Stimulated activated CD4-positive, alpha-beta T cell treated with anti-CD3 and anti-CD28 coated beads, Interleukin-2, amount 100 ng/mL, for 4 hours (primary cell): ENCODE data around the gene SOX3.

Source experiments
- DNase-seq: peaks from one replicate; pipeline ENCODE4 v3.0.0-alpha.2; 2020; ENCODE audit warnings: low read depth

The SOX3 gene

DNA sequence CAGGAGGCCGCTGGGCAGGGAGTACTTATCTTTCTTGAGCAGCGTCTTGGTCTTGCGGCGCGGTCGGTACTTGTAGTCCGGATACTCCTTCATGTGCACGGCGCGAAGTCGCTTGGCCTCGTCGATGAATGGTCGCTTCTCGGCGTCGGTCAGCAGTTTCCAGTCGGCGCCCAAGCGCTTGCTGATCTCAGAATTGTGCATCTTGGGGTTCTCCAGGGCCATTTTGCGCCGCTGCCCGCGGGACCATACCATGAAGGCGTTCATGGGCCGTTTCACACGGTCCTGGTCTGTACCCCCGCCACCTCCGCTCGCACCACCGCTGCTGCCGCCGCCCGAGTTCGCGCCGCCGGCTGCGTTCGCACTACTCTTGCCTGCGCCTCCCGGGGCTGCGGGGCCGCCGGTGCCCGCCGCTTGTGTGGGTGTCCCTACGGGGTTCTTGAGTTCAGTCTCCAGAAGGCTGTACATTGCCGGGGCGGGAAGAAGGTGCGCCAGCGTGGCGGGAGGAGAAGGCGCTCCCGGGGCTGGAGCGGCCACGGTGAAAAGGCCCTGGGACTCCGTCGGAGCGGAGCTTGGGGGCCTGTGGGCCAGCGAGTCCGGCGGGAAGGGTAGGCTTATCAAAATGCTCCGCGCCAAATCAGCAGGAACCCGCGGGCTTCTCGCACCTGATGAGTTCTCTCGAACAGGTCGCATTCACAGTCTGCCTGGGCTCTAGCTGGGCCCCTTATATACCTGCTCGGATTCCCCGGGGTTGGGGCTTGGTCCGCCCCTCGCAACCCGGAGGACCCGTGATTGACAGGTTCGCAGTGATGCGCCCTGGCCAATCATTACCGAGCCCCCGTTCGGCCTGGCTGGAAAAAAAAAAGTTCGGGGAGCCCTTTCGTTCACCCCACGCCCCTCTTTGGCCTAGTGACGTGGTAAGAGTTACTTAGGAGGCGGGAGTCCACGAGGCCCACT, at the start of gene SOX3:
Gene SOX3 (minus strand): TSS at position 699 of the 954 bp plus-strand sequence. CDS start 9 bp downstream, at position 690.
- no peak for DNase-seq

- no peak for DNase-seq
These were observed 44.1 kb upstream of the SOX3 start for GRCh38 chrX:140548985-140549384.

DNA sequence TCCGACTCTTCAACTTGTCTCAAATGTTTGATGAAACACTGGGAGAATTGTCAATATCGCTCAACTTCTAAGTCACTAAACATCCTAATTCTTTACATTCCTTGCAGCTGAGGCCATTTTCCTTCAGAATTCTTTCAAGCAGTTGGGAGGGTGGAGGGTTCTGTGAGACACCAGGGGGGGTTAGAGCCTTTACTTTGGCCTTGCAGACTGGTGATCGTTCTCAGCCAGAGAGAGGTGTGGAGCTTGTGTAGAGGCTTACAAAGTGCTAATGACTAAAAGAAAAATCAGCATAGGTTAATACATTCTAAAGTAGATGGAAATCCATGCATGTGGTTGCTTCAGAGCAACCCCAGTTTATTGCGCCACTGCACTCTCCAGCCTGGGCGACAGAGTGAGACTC, 21.3 kb upstream of the SOX3 start:
- no peak for DNase-seq

GRCh38 chrX:140525448-140525847, 20.6 kb upstream of the SOX3 start:
- no peak for DNase-seq

DNA sequence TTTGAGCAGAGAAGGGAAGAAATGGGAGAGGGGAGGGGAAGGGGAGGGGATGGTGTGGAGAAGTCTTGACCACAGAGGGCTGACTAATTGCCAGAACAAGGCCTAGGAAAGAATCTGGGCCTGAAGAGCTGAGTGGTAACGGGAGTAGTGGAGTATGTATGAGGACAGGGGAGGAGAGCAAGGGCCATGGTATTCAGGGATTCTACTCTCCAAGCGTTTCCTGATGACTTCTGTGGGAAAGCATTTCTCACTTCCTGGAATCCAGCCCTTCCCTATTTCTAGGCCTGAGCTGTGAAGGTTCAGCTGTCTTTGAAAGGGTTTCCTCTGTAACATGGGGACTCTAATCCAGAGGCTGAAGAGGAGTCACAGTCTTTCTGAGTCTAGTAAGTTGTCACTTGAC, 19.7 kb upstream of the SOX3 start:
- no peak for DNase-seq

- DNase-seq: no peak
These were observed 16.5 kb upstream of the SOX3 start for GRCh38 chrX:140521393-140521792.

DNA sequence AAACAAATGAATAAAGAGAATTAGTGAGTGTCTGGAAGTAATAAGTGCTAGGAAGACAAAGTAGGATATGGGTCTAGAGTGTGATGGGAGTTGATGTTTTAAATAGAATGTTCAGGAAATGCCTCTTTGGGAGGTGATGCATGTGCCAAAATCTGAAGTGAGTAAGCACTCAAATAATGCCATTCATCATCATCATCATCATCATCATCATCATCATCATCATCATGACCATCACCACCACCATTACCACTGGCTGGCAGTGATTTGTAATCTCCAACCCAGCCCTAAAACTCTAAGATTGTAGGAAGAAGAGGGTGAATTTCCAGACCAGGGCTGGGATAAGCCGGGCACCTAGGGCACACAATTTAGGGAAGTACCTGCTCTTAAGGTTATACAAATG, 9.7 kb upstream of the SOX3 start:
- DNase-seq: no peak

DNA sequence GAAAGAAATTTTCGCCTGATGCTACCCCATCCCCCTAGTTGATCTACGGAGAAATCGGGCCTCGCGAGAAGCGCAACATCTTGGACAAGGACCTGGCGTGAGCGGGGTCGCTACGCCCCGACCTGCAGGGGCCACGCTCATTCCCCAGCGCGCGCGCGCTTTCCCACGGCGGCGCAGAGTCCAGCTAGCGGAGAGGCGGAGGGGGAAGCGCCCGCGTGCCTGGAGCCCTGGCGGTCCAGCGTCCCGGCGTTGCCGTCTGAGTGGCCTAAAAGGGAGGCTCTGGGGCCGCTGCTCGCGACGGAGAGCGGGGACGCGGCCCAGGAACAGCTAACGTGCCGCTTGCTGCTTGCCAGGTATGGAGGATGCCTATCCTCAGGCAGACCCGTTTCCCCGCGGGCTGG, 6.0 kb upstream of the SOX3 start:
- DNase-seq: no peak

DNA sequence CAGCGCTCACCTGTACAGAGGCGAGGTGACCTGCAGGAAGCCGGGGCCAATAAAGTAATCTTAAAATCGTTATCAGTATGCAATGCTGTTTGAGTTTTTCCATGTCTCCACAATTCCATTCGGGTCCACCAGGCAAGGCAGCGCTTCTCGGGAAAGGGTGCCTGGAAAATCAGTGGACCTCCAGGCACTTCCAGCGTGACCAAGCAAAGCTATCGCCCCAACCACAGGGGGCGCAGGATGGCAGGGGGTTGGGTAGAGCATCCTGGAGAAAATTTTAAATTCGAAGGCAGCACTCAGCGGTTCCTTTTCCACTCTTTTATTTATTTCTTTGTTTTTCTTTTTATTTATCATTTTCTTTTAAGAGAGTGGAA, 5.4 kb upstream of the SOX3 start:
- DNase-seq: no peak

GRCh38 chrX:140509468-140510305, 4.8 kb upstream of the SOX3 start:
- DNase-seq: no peak

- no peak for DNase-seq
These were observed 4.1 kb upstream of the SOX3 start for GRCh38 chrX:140508958-140509357.

- DNase-seq: no peak
These were observed 3.1 kb upstream of the SOX3 start for GRCh38 chrX:140507982-140508305.

DNA sequence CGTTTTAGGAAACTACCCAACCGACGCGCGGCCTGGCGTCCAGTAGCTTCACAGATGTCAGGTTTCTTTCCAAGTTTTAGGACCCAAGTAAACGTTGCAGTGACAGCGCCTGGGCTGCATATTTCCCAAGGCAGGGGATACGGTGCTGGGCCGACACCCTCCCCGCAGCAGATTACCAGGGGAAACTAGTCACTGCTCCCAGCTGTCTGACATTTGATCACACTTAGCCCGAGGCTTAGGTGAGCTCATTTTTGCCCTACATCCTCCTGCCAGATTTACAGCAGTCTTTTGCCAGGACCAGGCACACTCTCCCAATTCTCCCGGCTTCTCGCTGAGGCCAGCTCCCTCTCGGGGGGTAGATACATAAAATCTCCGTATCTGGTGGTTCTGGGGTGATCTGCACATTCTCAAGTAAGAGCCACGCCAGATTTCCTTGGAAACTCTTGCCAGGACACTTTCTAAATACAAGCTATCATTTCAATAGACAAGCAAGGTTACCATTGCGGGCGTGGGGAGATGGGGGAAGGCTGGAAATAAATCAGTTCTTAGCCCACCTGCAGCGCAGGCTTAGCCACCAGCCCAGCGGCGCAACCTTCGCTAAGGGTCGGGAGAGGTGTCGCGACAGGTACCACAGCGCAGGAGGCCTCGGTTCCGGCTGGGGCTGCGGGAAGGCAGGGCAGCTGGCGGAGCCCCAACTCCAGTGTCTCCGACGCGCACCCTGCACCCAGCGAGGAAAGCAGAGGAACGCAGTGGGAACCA, 2.5 kb upstream of the SOX3 start:
- DNase-seq: no peak

GRCh38 chrX:140505421-140506337, 810 bp upstream of the SOX3 start:
- no peak for DNase-seq

DNA sequence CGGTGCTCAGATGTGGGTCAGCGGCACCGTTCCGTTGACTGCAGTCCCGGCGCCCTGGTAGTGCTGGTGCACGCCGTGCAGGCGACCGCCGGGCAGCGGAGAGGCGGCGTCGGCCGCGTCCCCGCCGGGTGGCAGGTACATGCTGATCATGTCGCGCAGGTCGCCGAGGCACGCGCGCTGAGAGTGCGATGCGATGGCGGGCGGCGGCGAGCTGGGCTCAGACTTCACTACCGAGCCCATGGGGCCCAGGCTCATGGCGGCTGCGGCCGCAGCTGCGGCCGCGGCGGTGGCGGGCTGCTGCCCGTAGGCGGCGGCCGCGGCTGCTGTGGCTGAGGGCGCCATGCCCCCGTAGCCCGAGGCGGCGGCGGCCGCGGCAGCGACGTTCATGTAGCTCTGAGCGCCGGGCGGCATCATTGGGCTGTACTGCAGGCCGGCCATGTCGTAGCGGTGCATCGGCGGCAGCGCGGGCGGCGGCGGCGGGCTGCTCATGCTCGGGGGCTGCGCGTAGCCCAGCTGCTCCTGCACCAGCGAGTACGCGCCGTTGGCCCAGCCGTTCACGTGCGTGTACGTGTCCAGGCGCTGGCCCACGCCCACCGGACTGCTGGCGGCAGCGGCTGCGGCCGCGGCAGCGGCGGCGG, 1.0 kb downstream of the SOX3 start:
- no peak for DNase-seq

GRCh38 chrX:140503238-140503601, 1.6 kb downstream of the SOX3 start:
- DNase-seq: no peak

DNA sequence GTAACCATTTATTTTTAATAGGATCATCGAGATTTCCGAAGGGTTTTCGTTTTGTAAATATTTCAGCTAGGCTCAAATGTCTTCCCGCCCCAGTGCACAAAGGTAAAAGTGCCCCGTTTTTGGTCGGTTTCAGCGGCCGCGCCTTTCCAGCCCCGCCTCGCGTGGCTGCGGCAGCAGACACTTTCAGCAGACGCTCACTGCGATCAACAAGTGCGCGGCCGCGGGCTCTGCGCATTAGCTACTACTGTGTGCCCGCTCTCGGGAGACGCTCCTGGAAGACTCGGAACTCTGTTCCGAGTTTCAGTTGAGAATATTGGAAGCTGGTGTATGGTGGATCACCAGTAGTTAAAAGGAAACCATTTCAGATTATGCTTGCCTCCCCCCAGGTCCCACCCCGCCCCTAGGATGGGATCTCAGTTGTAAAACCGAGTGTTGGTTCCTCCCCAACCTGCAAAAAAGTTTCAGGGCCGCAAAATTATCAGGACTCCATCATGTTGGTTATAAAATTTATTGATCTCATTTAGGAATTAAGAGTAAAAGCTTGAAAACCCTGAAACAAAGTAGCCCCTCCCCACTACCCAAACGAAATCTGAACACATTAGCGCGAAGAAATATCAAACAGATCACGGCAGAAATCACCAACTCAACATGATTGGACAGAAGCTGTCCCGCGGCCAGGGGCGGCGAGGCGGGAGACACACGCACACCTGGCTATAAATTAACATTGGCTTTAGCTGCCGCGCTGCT, 2.2 kb downstream of the SOX3 start:
- DNase-seq: no peak

DNA sequence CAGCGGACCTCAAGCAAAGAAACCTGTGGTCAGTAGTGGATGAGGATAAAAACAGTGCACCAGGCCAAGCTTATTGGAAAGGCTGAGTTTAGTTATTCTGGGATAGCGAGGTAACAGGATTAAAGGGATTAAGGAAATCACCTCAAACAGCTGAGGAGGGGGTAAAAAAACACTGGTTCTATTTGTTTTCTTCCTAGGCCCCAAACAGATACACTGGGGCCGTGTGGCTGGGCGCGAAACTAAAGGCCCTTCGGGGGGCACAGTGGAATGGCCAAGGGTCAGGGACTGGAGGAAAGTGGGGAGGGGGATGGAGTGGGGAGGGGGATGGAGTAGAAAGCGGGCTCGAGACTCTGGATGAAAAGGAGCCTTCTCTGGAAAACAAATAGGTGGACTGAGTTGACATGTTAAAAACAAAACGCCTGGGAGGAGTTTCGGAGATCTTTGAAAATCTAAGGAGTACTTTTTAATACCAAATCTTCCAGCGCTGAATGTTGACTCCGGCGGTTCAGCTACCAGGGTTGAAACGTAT, 2.9 kb downstream of the SOX3 start:
- DNase-seq: no peak

GRCh38 chrX:140501321-140501720, 3.5 kb downstream of the SOX3 start:
- no peak for DNase-seq

- DNase-seq: no peak
These were observed 4.4 kb downstream of the SOX3 start for GRCh38 chrX:140500441-140500840.
